HG03571 (cell line): ENCODE results near the gene SYNGAP1.
A peak's percentile ranks its signal among the peaks of the same experiment; 100 is the strongest.
"Not testable (repeated sequence)": the region's sequence is repeated elsewhere in the genome, so short reads cannot be mapped to it uniquely, and the experiment has no call there.

Experiments
- ATAC-seq: cut with Tn5 transposase; IDR thresholded peaks from one replicate; pipeline ENCODE4 v1.9.1; 2021; ENCODE audit not compliant: unreplicated experiment

The SYNGAP1 gene

DNA sequence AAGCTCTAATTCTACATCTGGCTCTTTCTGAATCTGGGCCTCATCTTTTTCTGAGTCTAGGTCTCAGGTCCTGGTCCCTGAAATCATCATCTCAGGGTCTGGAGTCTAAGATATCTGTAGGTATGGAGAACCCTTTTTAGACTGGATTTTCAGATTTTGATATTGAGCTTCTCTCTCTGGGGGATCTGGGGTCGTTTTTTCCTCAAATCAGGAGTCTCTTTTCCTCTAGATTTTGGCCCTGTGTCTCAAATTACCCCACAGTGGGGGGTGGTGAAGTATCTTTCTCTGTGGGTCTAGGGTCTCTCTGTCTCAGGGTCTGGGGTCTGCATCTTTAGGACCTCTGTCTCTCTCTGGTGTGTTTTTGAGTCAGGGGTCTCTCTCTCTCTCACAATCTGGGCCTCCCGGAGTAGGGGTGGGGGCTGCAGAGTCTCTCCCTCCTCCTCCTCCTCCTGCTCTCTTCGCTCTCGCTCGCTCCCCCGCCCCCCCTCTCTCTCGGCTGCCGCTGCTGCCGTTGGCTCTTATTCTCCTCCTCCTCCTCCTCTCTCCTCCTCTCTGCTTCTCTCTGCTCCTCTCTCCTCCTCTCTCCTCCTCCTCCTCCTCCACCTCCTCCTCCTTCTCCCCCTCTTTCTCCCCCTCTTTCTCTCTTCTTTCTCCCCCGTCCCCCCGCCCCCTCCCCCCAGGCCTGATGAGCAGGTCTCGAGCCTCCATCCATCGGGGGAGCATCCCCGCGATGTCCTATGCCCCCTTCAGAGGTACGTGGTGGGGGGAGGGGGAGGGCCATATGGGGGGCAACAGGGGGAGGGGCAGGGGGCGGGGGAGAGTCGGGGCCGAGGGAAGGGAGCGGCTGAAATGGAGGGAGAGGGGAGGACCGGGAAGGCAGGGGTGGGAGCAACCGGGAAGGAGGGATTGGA, at the start of gene SYNGAP1:
Gene SYNGAP1 (plus strand): TSS at position 486 of the 911 bp plus-strand sequence. CDS start 200 bp downstream, at position 686.
- ATAC-seq: no peak

GRCh38 chr6:33371901-33372300, 48.0 kb upstream of the SYNGAP1 start:
- ATAC-seq: not testable (repeated sequence)

DNA sequence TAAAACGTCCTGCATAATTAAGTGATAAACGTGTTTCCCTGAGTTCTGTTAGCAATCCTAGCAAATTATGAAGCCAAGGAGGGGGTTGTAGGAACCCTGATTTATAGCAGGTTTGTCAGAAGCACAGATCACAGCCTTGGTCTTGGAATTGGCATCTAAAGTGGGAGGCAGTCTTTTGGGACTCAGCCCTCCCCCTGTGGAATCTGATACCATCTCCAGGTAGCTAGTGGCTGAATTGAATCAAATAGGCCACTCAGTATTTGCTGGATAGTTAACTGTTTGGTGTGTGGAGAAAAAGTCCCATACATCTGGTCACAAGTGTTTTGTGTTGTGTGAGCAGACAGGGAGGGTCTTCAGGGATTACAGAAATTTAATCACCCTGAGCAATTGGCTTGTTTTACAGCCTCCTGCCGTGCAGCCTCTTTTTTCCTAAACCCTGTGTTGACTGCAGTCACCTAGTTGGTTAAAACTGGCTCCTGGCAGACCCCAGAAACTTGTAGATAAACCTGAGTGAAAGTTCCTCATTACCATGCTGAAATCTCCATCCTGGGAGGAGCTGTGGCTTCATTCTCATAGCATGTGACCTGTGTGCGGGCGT, 47.2 kb upstream of the SYNGAP1 start:
- no peak for ATAC-seq

GRCh38 chr6:33373960-33374910, 45.6 kb upstream of the SYNGAP1 start:
- no peak for ATAC-seq

GRCh38 chr6:33375143-33375671, 44.7 kb upstream of the SYNGAP1 start:
- ATAC-seq: no peak

- no peak for ATAC-seq
Measured at GRCh38 chr6:33377171-33377570, 42.7 kb upstream of the SYNGAP1 start.

DNA sequence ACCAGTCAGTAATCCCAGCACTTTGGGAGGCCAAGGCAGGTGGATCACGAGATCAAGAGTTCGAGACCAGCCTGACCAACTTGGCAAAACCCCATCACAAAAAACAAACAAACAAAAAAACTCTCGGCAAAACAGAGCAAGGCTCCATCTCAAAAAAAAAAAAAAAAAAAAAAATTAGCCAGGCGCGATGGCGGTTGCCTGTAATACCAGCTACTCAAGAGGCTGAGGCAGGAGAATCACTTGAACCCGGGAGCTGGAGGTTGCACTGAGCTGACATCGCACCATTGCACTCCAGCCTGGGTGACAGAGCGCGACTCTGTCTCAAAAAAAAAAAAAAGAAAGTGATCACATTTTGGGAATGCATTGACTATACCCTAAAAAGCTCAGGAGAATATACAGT, 40.7 kb upstream of the SYNGAP1 start:
- not testable (repeated sequence) for ATAC-seq

GRCh38 chr6:33380272-33380981, 39.4 kb upstream of the SYNGAP1 start:
- no peak for ATAC-seq

DNA sequence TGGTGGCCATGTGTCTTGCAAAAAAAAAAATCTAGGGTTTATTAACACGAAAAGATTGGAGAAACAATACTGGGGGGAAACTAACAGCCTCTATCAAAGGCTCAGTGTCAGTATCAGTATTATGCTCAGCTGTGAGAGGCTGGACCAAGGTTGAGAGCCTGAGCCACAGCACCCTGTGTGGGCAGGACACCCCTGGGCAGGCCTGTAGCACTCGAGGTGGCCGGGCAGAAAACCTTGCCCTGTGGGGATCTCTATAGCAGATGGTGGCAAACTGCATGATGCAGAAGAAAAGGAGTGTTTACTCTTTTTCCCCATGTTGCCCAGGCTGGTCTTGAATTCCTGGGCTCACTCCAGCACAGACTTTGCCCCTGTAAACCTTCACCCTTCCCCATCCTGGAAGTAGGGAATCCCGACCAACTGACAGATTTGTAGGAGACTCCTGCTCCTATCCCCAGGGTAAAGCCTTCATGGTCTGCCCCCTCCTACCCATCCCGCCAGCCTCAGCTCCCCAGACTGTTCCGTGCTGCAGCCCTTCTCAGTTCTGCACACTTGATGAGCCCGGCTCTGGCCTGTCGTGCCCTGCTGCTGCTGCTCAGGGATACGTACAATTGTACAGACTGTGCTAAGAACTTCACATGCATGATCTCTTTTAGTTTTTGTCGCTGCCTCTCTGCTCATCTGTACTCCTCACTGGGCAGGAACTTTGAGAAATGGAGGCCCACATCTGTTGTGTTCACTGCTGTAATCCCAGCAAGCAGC, 36.3 kb upstream of the SYNGAP1 start:
- ATAC-seq: no peak

DNA sequence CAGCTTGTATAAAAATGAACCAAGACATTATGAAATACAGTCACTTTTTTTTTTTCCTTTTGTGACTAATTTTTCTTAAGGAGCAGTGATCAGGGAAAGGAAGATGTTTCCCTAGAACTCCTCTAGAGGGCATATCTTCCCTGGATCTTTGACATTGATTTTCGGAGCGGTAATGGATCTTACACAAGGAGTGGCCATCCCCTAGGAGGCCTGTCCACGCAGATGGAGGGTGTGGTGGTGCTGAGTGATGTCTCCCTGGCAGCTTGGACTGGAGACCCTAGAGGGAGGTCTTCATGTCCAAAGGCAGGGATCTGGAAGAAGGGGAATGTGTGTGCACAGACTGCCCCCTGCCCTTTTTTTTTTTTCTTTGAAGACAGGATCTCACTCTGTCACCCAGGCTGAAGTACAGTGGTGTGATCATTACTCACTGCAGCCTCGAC, 35.3 kb upstream of the SYNGAP1 start:
- no peak for ATAC-seq

- no peak for ATAC-seq
Measured at GRCh38 chr6:33390173-33390572, 29.7 kb upstream of the SYNGAP1 start.

DNA sequence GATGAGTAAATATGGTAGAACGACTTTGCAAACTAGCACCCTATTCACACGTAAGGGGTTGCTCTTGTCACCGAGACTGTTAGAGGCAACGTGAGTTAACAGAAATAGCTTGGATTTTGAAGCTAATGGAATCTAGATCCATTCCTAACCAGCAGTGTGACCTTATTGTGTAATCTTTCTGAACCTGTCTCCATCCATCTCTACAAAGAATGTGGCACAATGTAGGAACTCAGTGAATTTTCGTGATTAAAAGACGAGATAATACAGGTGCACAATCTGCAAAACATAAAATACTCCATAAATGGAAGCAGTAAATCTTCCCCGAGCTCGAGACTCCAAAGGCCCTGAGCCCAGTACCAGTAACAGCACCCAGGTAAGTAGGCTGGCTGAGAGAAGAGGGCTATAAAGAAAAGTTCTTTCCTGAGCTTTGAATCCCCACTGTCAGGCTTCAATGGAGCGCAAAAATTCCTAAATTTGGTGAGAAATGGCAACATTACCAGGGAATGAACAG, 29.0 kb upstream of the SYNGAP1 start:
- ATAC-seq: no peak

DNA sequence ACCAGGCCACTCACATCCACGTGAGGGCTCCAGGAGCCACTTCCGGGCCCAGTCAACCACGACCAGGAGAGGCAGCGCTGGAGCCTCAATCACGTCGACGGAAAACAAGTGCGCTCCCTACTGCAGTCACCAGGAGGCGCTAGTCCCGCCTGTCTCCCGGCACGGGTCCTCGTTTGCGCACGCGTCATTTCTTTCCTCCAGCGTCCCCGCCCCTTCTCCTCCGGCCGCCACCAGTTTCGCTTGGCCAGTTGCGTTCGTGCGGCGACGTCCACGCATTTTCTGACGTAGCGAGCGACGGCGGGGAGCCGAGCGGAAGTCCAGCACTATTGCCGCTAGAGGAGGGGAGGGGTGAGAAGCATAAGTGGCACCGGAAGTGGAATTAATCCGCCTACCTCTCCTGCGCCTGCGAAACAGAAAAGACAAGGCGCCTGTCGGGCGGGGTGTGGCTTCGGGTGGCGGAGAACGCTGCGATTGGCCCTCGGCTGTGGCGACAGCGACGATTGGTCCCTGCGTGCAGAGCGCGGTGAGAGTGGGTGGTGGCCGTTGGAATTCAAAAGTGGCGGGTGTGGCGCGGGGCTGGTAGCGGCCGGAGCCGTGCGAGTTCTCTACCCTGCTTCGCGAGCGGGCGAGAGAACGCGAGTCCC, 28.5 kb upstream of the SYNGAP1 start, which contains the start of gene KIFC1:
Gene KIFC1 (plus strand): TSS at position 546 of the 644 bp plus-strand sequence. CDS start 163 bp downstream, outside the sequence.
- peak; percentile 83 for ATAC-seq

DNA sequence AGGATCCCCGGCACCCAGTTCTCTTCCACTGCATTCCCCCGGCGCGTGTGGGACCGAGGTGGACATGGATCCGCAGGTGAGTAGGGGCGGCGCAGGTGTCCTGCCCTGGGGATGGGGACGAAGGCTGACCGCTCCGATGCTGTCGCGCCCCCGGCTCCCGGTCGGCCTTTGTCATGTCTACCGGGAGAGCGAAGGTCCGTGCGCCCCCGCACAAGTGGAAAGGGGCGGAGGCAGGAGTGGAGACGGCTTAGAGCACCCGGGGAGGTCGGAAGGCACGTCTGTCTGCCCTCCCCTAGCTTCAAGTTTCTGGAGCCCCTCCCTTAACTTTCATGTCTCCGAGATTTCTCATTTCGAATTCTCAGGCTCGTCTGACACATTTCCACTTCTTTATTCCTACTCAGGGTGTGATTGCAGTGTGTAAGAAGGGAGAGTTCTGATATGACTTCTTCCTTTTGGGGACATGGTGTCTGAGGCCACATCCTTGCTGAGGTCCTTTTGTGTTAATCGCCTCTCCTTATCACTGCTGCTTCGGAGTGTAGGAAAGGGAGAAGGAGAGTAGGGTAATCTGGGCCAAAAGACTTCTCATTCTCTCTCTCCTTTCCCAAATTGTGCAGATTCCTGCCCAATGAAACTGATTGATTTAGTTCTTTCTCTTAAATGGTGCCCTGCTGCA, 27.8 kb upstream of the SYNGAP1 start:
- no peak for ATAC-seq

GRCh38 chr6:33392595-33392948, 27.3 kb upstream of the SYNGAP1 start:
- no peak for ATAC-seq

DNA sequence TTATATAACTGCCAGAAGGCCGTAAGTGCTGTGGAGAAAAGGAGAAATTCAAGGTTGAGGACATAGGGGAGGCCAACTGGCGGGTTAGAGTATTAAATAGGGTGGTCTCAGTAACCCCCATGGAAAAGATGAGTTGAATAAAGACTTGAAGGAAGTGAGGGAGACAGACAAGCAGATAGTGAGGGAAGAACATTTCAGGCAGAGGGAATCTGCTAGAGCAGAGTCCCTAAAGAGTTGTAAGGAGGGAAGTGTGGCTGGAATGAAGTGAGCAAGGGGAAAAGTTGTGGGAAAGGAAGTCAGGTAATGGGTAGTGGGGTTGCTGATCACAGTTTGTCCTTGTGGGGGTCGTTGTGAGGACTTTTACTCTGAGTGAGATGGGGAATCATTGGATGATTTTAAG, 26.9 kb upstream of the SYNGAP1 start:
- no peak for ATAC-seq

DNA sequence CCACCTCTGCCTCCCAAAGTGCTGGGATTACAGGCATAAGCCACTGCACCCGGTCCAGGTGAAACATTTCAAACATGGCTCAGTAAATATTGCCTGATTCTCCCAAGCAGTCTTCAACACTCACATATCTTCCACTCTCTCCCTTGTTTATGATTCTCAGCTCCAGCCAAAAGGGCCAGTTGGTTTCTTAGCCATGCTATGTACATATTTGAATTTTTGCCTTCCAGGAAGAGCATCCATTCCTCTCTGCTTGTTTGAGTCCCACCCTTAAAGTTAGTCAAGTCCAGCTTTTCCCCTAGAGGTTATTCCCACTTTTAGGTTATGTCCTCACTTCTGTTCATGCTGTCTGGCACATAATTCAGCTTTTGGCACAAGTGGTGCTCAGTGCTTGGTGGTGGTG, 22.3 kb upstream of the SYNGAP1 start:
- no peak for ATAC-seq

DNA sequence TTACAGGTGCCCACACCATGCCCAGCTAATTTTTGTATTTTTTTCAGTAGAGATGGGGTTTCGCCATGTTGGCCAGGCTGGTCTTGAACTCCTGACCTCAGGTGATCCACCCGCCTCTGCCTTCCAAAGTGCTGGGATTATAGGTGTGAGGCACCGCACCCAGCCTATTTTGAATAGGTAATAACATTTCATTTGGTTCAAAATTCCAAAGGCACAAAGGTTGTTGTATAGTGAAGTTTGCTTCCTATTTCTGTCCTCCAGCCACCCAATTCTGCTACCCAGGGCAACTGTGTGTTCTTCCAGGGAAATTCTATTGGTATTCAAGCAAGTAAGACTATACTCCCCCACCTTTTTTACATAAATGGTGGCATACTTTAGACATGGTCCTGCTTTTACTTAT, 21.3 kb upstream of the SYNGAP1 start:
- not testable (repeated sequence) for ATAC-seq
